Ishikawa (cell line): ENCODE results near the gene CADM2.

ENCODE experiments used
- CEBPB ChIP-seq: IDR thresholded peaks from 2 replicates; pipeline ENCODE4 v1.6.1; 2012
- CREB1 ChIP-seq: IDR thresholded peaks from 2 replicates; pipeline ENCODE4 v1.6.1; 2012; ENCODE audit warnings: low read depth
- EGR1 ChIP-seq: IDR thresholded peaks from 2 replicates; pipeline ENCODE4 v1.6.1; 2012
- EP300 ChIP-seq: IDR thresholded peaks from 2 replicates; pipeline ENCODE4 v1.6.1; 2012; ENCODE audit warnings: borderline replicate concordance
- FOXM1 ChIP-seq: IDR thresholded peaks from 2 replicates; pipeline ENCODE4 v1.6.1; 2012; ENCODE audit warnings: low read depth, borderline replicate concordance
- NFIC ChIP-seq: IDR thresholded peaks from 2 replicates; pipeline ENCODE4 v1.6.1; 2012
- RAD21 ChIP-seq: IDR thresholded peaks from 2 replicates; pipeline ENCODE4 v1.6.1; 2012; ENCODE audit warnings: low read depth
- TAF1 ChIP-seq: IDR thresholded peaks from 2 replicates; pipeline ENCODE4 v1.6.1; 2012; ENCODE audit warnings: low read depth, mild to moderate bottlenecking
- TCF12 ChIP-seq: IDR thresholded peaks from 2 replicates; pipeline ENCODE4 v1.6.1; 2012; ENCODE audit warnings: low read depth
- TEAD4 ChIP-seq: IDR thresholded peaks from 2 replicates; pipeline ENCODE4 v1.6.1; 2012
- YY1 ChIP-seq: IDR thresholded peaks from 2 replicates; pipeline ENCODE4 v1.6.1; 2012; ENCODE audit warnings: low read depth
- ZBTB7A ChIP-seq: IDR thresholded peaks from 2 replicates; pipeline ENCODE4 v1.6.1; 2012; ENCODE audit warnings: low read depth
- TF ChIP-seq, protein P1 (sequence below): IDR thresholded peaks from 2 replicates; pipeline ENCODE4 v1.6.1; 2012; ENCODE audit warnings: low read depth, mild to moderate bottlenecking
- TF ChIP-seq, protein P2 (sequence below): IDR thresholded peaks from 2 replicates; pipeline ENCODE4 v1.6.1; 2012
- TF ChIP-seq, protein P3 (sequence below): IDR thresholded peaks from 2 replicates; pipeline ENCODE4 v1.6.1; 2012

Gene CADM2

DNA sequence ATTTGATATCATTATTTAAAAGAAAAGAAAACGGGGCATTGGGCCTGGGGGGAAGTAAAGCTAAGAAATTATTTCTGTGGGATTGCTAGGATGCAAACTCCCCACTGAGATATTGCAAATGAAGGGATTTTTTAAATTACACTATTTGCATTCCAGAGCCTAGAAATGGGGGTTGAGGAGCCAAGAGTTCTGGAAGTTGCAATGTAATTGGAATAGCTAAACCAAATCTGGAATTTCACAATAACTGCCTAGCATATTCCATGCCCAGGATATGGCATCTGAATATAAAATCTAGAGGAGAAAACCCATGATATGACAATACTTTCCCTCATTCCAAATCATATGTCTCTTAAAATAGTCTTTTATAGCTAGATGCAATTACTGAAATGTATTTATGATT is 93.0 kb downstream of the CADM2 start:
- TF ChIP-seq YY1 (no peak), ZBTB7A (no peak), EGR1 (no peak), TCF12 (no peak), CREB1 (no peak), NFIC (no peak), CEBPB (no peak), TAF1 (no peak), EP300 (no peak), TEAD4 (no peak), RAD21 (no peak), FOXM1 (no peak)
- TF ChIP-seq, protein P1, sequence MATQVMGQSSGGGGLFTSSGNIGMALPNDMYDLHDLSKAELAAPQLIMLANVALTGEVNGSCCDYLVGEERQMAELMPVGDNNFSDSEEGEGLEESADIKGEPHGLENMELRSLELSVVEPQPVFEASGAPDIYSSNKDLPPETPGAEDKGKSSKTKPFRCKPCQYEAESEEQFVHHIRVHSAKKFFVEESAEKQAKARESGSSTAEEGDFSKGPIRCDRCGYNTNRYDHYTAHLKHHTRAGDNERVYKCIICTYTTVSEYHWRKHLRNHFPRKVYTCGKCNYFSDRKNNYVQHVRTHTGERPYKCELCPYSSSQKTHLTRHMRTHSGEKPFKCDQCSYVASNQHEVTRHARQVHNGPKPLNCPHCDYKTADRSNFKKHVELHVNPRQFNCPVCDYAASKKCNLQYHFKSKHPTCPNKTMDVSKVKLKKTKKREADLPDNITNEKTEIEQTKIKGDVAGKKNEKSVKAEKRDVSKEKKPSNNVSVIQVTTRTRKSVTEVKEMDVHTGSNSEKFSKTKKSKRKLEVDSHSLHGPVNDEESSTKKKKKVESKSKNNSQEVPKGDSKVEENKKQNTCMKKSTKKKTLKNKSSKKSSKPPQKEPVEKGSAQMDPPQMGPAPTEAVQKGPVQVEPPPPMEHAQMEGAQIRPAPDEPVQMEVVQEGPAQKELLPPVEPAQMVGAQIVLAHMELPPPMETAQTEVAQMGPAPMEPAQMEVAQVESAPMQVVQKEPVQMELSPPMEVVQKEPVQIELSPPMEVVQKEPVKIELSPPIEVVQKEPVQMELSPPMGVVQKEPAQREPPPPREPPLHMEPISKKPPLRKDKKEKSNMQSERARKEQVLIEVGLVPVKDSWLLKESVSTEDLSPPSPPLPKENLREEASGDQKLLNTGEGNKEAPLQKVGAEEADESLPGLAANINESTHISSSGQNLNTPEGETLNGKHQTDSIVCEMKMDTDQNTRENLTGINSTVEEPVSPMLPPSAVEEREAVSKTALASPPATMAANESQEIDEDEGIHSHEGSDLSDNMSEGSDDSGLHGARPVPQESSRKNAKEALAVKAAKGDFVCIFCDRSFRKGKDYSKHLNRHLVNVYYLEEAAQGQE = no peak
- TF ChIP-seq, protein P2, sequence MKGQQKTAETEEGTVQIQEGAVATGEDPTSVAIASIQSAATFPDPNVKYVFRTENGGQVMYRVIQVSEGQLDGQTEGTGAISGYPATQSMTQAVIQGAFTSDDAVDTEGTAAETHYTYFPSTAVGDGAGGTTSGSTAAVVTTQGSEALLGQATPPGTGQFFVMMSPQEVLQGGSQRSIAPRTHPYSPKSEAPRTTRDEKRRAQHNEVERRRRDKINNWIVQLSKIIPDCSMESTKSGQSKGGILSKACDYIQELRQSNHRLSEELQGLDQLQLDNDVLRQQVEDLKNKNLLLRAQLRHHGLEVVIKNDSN = no peak
- TF ChIP-seq, protein P3, sequence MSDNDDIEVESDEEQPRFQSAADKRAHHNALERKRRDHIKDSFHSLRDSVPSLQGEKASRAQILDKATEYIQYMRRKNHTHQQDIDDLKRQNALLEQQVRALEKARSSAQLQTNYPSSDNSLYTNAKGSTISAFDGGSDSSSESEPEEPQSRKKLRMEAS = no peak

DNA sequence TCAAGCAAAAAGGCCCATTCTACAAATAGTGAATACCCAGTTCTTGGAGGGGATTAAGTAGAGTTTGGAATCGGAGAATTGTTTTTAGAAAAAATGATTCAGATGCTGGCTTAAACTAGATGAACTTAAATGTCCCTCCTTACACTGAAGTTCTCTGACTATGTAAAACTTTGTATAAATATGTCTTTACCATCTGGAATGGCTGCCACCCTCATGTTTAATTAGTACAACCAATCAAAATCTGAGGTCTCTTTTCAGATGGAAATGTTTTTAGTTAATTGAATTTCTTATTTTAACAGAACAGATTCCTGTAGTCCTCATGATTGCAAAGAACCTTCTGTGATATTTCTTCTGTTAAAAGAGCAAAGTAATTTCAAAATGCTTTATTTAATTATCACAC is 94.8 kb downstream of the CADM2 start:
- TF ChIP-seq CEBPB = no peak
- TF ChIP-seq TAF1 = no peak
- TF ChIP-seq YY1 = no peak
- no peak for TF ChIP-seq TCF12
- no peak for TF ChIP-seq CREB1
- TF ChIP-seq RAD21 = no peak
- no peak for TF ChIP-seq ZBTB7A
- no peak for TF ChIP-seq EGR1
- no peak for TF ChIP-seq FOXM1
- TF ChIP-seq NFIC = no peak
- TF ChIP-seq, protein P3 = no peak
- TF ChIP-seq, protein P1 = no peak

DNA sequence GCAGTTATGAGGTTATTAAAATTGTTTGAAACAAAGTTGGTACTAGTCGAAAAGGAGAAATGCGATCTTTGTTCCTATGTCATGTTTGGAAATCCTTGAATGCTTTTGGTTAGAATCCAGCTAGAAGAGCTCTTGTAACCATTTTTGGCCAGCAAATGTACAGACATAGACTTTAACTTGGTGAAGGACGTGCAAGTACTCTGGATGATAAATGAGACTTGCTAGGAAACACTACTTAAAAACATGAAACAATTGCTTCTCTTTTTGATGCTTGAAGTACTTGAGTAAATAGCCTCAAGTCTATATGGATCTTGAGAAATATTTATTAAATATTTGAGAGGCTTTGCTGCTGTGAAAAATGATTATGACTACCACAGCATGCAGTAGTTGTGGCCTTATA is 95.8 kb downstream of the CADM2 start:
- no peak for TF ChIP-seq YY1

DNA sequence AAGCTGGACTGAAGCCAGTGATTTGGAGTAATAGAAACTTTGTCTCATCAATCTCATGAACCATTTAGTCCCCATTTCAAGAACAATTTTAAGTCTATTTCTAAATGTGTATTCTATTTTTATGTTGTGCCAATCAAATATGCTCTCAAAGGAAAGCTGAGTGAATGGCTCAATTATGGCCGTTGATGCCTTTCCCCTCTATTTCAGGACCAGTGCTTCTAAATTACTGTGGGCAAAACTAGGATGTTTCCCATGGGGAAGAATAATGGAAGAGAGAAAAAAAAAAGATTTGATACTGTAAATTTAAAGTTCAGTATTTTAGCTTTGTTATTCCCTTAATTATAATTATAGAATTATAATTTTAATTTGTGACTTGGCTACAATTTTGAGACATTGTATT is 110.1 kb downstream of the CADM2 start:
- TF ChIP-seq, protein P1 = no peak
- no peak for TF ChIP-seq RAD21
- no peak for TF ChIP-seq TEAD4
- TF ChIP-seq CEBPB = no peak
- TF ChIP-seq, protein P2 = no peak
- no peak for TF ChIP-seq YY1
- TF ChIP-seq TAF1 = no peak
- no peak for TF ChIP-seq EP300
- no peak for TF ChIP-seq NFIC
- no peak for TF ChIP-seq FOXM1
- no peak for TF ChIP-seq CREB1
- TF ChIP-seq, protein P3 = no peak
- no peak for TF ChIP-seq ZBTB7A
- no peak for TF ChIP-seq EGR1
- no peak for TF ChIP-seq TCF12

DNA sequence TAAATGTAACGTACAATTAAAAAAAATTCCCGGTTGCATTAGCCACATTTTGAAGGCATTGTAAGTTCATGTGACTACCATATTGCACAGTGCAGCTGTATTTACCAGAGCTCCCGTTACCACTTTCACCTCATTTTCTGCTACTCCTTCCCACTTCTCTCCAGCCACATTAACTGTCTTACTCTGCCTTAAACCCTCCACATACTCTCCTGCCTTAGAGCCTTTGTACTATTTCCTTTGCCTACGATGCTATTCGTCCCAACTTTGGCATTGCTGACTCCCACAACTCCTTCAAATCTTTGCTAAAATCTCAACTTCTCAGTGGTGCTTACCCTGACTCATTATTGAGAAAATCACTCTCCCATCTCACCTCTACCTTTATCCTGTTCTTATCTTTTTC is 115.2 kb downstream of the CADM2 start:
- TF ChIP-seq TCF12 (no peak), TAF1 (no peak), FOXM1 (no peak), YY1 (no peak), ZBTB7A (no peak), CEBPB (no peak), NFIC (no peak), EP300 (no peak), TEAD4 (no peak), EGR1 (no peak), RAD21 (no peak), CREB1 (no peak)
- TF ChIP-seq, protein P3 = no peak
- TF ChIP-seq, protein P2 = no peak
- TF ChIP-seq, protein P1 = no peak
